Keratinocyte (primary cell): ENCODE data around the gene CLDN20. TPM values are rescaled to one million over a fixed set of nuclear protein-coding genes. Genes with fewer than 3 reads are reported as not detected.
"Not testable (repeated sequence)": the region's sequence is repeated elsewhere in the genome, so short reads cannot be mapped to it uniquely, and the experiment has no call there.

Experiments used
- DNase-seq: peaks from one replicate; pipeline ENCODE4 v3.0.0-alpha.2; 2011; ENCODE audit warnings: low read depth, missing footprints, low spot score
- FAIRE-seq: peaks from 2 replicates; lab custom pipeline; 2011; peaks lifted over from hg19 to GRCh38; lab: Jason Lieb, UNC
- H2AFZ ChIP-seq: 2 replicates; pipeline ENCODE4 v1.6.0; 2012; ENCODE audit warnings: low read length, control low read depth, inconsistent platforms; ENCODE audit not compliant: control insufficient read depth
- H3K27ac ChIP-seq: 2 replicates; pipeline ENCODE4 v1.5.1; 2011; ENCODE audit warnings: low read length; ENCODE audit not compliant: control insufficient read depth, insufficient read depth
- H3K27me3 ChIP-seq: 3 replicates; pipeline ENCODE4 v1.6.0; 2011; ENCODE audit warnings: low read length; ENCODE audit not compliant: control insufficient read depth, insufficient read depth; ENCODE audit errors: extremely low read depth
- H3K36me3 ChIP-seq, 2 experiments: 2 replicates in 1 of 2; 3 replicates in 1 of 2; pipeline ENCODE4 v1.5.1; 2011; ENCODE audit warnings: low read length in 2 of 2, mild to moderate bottlenecking in 1 of 2; ENCODE audit not compliant: control insufficient read depth in 2 of 2, insufficient read depth in 2 of 2; ENCODE audit errors: extremely low read depth in 1 of 2
- H3K4me1 ChIP-seq: 3 replicates; pipeline ENCODE4 v1.5.1; 2011; ENCODE audit warnings: low read length; ENCODE audit not compliant: control insufficient read depth, insufficient read depth; ENCODE audit errors: extremely low read depth
- H3K4me2 ChIP-seq: 3 replicates; pipeline ENCODE4 v1.6.0; 2011; ENCODE audit warnings: low read depth, low read length; ENCODE audit not compliant: control insufficient read depth, insufficient read depth; ENCODE audit errors: extremely low read depth
- H3K4me3 ChIP-seq, 3 experiments: fragments of 200-600 bp in 1 of 3; sonication (generic) in 1 of 3; 2 replicates in 2 of 3; 3 replicates in 1 of 3; pipeline ENCODE4 v1.5.1; 2011 to 2016; ENCODE audit warnings: low read length in 3 of 3, mild to moderate bottlenecking in 3 of 3, control low read depth in 2 of 3, inconsistent platforms in 1 of 3, low read depth in 1 of 3, mixed read lengths in 1 of 3, mixed run types in 1 of 3, moderate library complexity in 1 of 3; ENCODE audit not compliant: control insufficient read depth in 2 of 3, insufficient read depth in 2 of 3; ENCODE audit errors: extremely low read depth in 1 of 3
- H3K79me2 ChIP-seq: 2 replicates; pipeline ENCODE4 v1.6.0; 2012; ENCODE audit warnings: low read length; ENCODE audit not compliant: control insufficient read depth, insufficient read depth
- H3K9ac ChIP-seq: 3 replicates; pipeline ENCODE4 v1.6.0; 2011; ENCODE audit warnings: low read length; ENCODE audit not compliant: control insufficient read depth, insufficient read depth; ENCODE audit errors: extremely low read depth
- H3K9me1 ChIP-seq: 3 replicates; pipeline ENCODE4 v1.6.0; 2011; ENCODE audit warnings: low read length; ENCODE audit not compliant: control insufficient read depth, insufficient read depth; ENCODE audit errors: extremely low read depth
- H3K9me3 ChIP-seq: 2 replicates; pipeline ENCODE4 v1.5.1; 2012; ENCODE audit warnings: low read depth, low read length; ENCODE audit not compliant: control insufficient read depth
- H4K20me1 ChIP-seq: 3 replicates; pipeline ENCODE4 v1.6.0; 2011; ENCODE audit warnings: low read length; ENCODE audit not compliant: control insufficient read depth, insufficient read depth; ENCODE audit errors: extremely low read depth
- CTCF ChIP-seq, 3 experiments: IDR thresholded peaks in 1 of 3; conservative IDR thresholded peaks in 1 of 3; optimal IDR thresholded peaks in 1 of 3; 2 replicates in 2 of 3; 3 replicates in 1 of 3; pipeline versions ENCODE3 to v1.5.1; 2011; ENCODE audit warnings: low read length in 3 of 3, mild to moderate bottlenecking in 3 of 3, moderate library complexity in 2 of 3, control low read depth in 1 of 3, inconsistent platforms in 1 of 3; ENCODE audit not compliant: insufficient read depth in 2 of 3; ENCODE audit errors: extremely low read depth in 1 of 3
- EZH2 ChIP-seq: IDR thresholded peaks from one replicate; pipeline ENCODE4 v1.6.1; 2012; ENCODE audit warnings: inconsistent platforms, mild to moderate bottlenecking, low read length, moderate library complexity
- dilution Hi-C: fragments of 300-500 bp; cut with MboI; formaldehyde crosslinking; loops from one replicate; pipeline ENCODE4 v1.7.0; 2020; ENCODE audit warnings: low sequenced_read_pairs; ENCODE audit not compliant: extremely low pct_ligation_motif_present
- polyA plus RNA-seq, 5 experiments: library from polyadenylated mRNA; depleted of rRNA in 3 of 5; stranded (reverse) in 3 of 5; stranded (forward) in 1 of 5; unstranded in 1 of 5; fragments of >200 nt; gene quantifications; 1 replicate in 1 of 5; 2 replicates in 3 of 5; 3 replicates in 1 of 5; pipeline versions ENCODE4 v1.2.1 to v1.2.3, GENCODE V29; 2011 to 2012; ENCODE audit warnings: missing spikeins in 2 of 5, low read depth in 1 of 5, low replicate concordance in 1 of 5

Gene CLDN20
- polyA plus RNA-seq, 1 donor (not counting 4 experiments of a cell fraction or from before 2014, with no cell fraction given): 0.09 TPM

GRCh38 chr6:155228546-155229166 is 35.2 kb upstream of the CLDN20 start:
- Histone ChIP-seq H3K4me2 (peak overlapping the region; percentile 80), H3K79me2 (no peaks in the 10 kb centered on the region), H3K36me3 (no peaks in the 10 kb centered on the region), H2AFZ (peak overlapping the region; percentile 88), H4K20me1 (no peaks in the 10 kb centered on the region), H3K4me1 (peaks cover 31% of the 10 kb centered on the region), H3K9ac (peak overlapping the region; percentile 28), H3K9me3 (no peaks in the 10 kb centered on the region), H3K9me1 (no peaks in the 10 kb centered on the region), H3K27ac (no peak overlapping the region), H3K4me3 (no peak overlapping the region), H3K27me3 (no peaks in the 10 kb centered on the region)
- TF ChIP-seq EZH2: no peak
- no peak for TF ChIP-seq CTCF (optimal IDR thresholded peaks at IDR 0.05 in 1 of 3, IDR thresholded peaks at IDR 0.05 in 1 of 3, conservative IDR thresholded peaks at IDR 0.05 in 1 of 3; ENCODE audit: extremely low read depth in 1 of 3, insufficient read depth in 2 of 3, low read length in 3 of 3)
- DNase-seq: no peak
- FAIRE-seq: no peak
- dilution Hi-C loops: no loop called here

GRCh38 chr6:155230975-155231374 is 32.8 kb upstream of the CLDN20 start:
- H3K4me2 ChIP-seq, DNase-seq, H3K79me2 ChIP-seq, H4K20me1 ChIP-seq, H3K9me1 ChIP-seq, H3K4me3 ChIP-seq, dilution Hi-C loops, H2AFZ ChIP-seq, H3K36me3 ChIP-seq, H3K9ac ChIP-seq, H3K9me3 ChIP-seq, H3K27me3 ChIP-seq, H3K27ac ChIP-seq, FAIRE-seq: not testable (repeated sequence)
- peaks cover 15% of the 10 kb centered on the region for H3K4me1 ChIP-seq

GRCh38 chr6:155232848-155233247 is 31.0 kb upstream of the CLDN20 start:
- H3K4me2 ChIP-seq: no peak overlapping the region
- no peaks in the 10 kb centered on the region for H3K9me1 ChIP-seq
- no peak overlapping the region for H3K4me3 ChIP-seq
- H3K27ac ChIP-seq: no peak overlapping the region
- no peak for FAIRE-seq
- H3K79me2 ChIP-seq: no peaks in the 10 kb centered on the region
- no peak for DNase-seq
- peaks cover 12% of the 10 kb centered on the region for H3K4me1 ChIP-seq
- no peaks in the 10 kb centered on the region for H3K36me3 ChIP-seq
- TF ChIP-seq EZH2 (no peak), CTCF (optimal IDR thresholded peaks at IDR 0.05 in 1 of 3, IDR thresholded peaks at IDR 0.05 in 1 of 3, conservative IDR thresholded peaks at IDR 0.05 in 1 of 3; ENCODE audit: extremely low read depth in 1 of 3, insufficient read depth in 2 of 3, low read length in 3 of 3) (no peak)
- H3K9me3 ChIP-seq: peaks cover 2% of the 10 kb centered on the region
- no peaks in the 10 kb centered on the region for H4K20me1 ChIP-seq
- no peak overlapping the region for H3K9ac ChIP-seq
- dilution Hi-C loops: no loop called here
- no peaks in the 10 kb centered on the region for H3K27me3 ChIP-seq
- H2AFZ ChIP-seq: no peak overlapping the region
